Mucosa of rectum (tissue), 2 donors: ENCODE results near the gene QSER1.
"Not testable (repeated sequence)": the region's sequence is repeated elsewhere in the genome, so short reads cannot be mapped to it uniquely, and the experiment has no call there.

ENCODE experiments used
- H3K27ac ChIP-seq, 2 donors: one replicate each; pipeline ENCODE4 v1.7.0; 2013; ENCODE audit warnings: inconsistent platforms in 2 of 2, low read depth in 2 of 2, low read length in 2 of 2
- H3K27me3 ChIP-seq, 2 donors: one replicate each; pipeline ENCODE4 v1.7.0; 2013; ENCODE audit warnings: low read length in 2 of 2; ENCODE audit not compliant: control insufficient read depth in 2 of 2, insufficient read depth in 2 of 2
- H3K36me3 ChIP-seq, 2 donors: one replicate each; pipeline ENCODE4 v1.7.0; 2013; ENCODE audit warnings: low read length in 2 of 2; ENCODE audit not compliant: control insufficient read depth in 2 of 2, insufficient read depth in 2 of 2
- H3K4me1 ChIP-seq, 2 donors: one replicate each; pipeline ENCODE4 v1.7.0; 2013; ENCODE audit warnings: low read length in 2 of 2, mild to moderate bottlenecking in 1 of 2; ENCODE audit not compliant: control insufficient read depth in 2 of 2, insufficient read depth in 2 of 2
- H3K4me3 ChIP-seq, 2 donors: one replicate each; pipeline ENCODE4 v1.7.0; 2013; ENCODE audit warnings: low read length in 2 of 2
- H3K9ac ChIP-seq, 2 donors: one replicate each; pipeline ENCODE4 v1.7.0; 2013; ENCODE audit warnings: low read length in 2 of 2, low read depth in 1 of 2, mild to moderate bottlenecking in 1 of 2
- H3K9me3 ChIP-seq, 2 donors: one replicate each; pipeline ENCODE4 v1.7.0; 2013; ENCODE audit warnings: low read length in 2 of 2; ENCODE audit not compliant: control insufficient read depth in 2 of 2
- donor health status: healthy.
- donor health status: Normal muscosa, but diverticular disease.

QSER1 gene

GRCh38 chr11:32868752-32869151 lies 23.9 kb upstream of the QSER1 start:
- H3K4me3 ChIP-seq, H3K9ac ChIP-seq: not testable (repeated sequence)

GRCh38 chr11:32870676-32871075 lies 21.9 kb upstream of the QSER1 start:
- H3K4me3 ChIP-seq: no peak overlapping the region
- H3K27ac ChIP-seq: no peak overlapping the region
- H3K9ac ChIP-seq: no peak overlapping the region
- no peaks in the 10 kb centered on the region for H3K27me3 ChIP-seq
- no peaks in the 10 kb centered on the region for H3K4me1 ChIP-seq
- no peaks in the 10 kb centered on the region for H3K36me3 ChIP-seq
- no peaks in the 10 kb centered on the region for H3K9me3 ChIP-seq

More at GRCh38 chr11:32868752-32869151, 23.9 kb upstream of the QSER1 start:
- H3K36me3 ChIP-seq, H3K9me3 ChIP-seq, H3K4me1 ChIP-seq, H3K27ac ChIP-seq, H3K27me3 ChIP-seq: not testable (repeated sequence)

GRCh38 chr11:32874132-32874531 lies 18.5 kb upstream of the QSER1 start:
- Histone ChIP-seq H3K9ac (no peak overlapping the region), H3K4me1 (no peaks in the 10 kb centered on the region), H3K9me3 (no peaks in the 10 kb centered on the region), H3K27me3 (no peaks in the 10 kb centered on the region), H3K27ac (no peak overlapping the region), H3K36me3 (no peaks in the 10 kb centered on the region), H3K4me3 (no peak overlapping the region)

GRCh38 chr11:32881286-32881685 lies 11.3 kb upstream of the QSER1 start:
- Histone ChIP-seq H3K4me3 (no peak overlapping the region), H3K9me3 (no peaks in the 10 kb centered on the region), H3K27ac (no peak overlapping the region), H3K27me3 (no peaks in the 10 kb centered on the region), H3K36me3 (no peaks in the 10 kb centered on the region), H3K4me1 (no peaks in the 10 kb centered on the region), H3K9ac (no peak overlapping the region)

- Histone ChIP-seq H3K27me3 (no peaks in the 10 kb centered on the region), H3K27ac (no peak overlapping the region), H3K4me3 (no peak overlapping the region), H3K4me1 (no peaks in the 10 kb centered on the region), H3K36me3 (no peaks in the 10 kb centered on the region), H3K9me3 (no peaks in the 10 kb centered on the region), H3K9ac (no peak overlapping the region)
Observed at GRCh38 chr11:32883421-32883820, 9.2 kb upstream of the QSER1 start.

- Histone ChIP-seq H3K4me1 (no peaks in the 10 kb centered on the region), H3K4me3 (no peak overlapping the region), H3K27me3 (no peaks in the 10 kb centered on the region), H3K9me3 (no peaks in the 10 kb centered on the region), H3K36me3 (no peaks in the 10 kb centered on the region), H3K27ac (no peak overlapping the region), H3K9ac (no peak overlapping the region)
Observed at GRCh38 chr11:32884023-32884422, 8.6 kb upstream of the QSER1 start.

GRCh38 chr11:32884770-32885384 lies 7.7 kb upstream of the QSER1 start:
- no peak overlapping the region for H3K27ac ChIP-seq
- no peaks in the 10 kb centered on the region for H3K9me3 ChIP-seq
- H3K36me3 ChIP-seq: no peaks in the 10 kb centered on the region
- H3K4me3 ChIP-seq: no peak overlapping the region
- no peak overlapping the region for H3K9ac ChIP-seq
- no peaks in the 10 kb centered on the region for H3K4me1 ChIP-seq
- H3K27me3 ChIP-seq: no peaks in the 10 kb centered on the region

GRCh38 chr11:32885556-32885955 lies 7.1 kb upstream of the QSER1 start:
- Histone ChIP-seq H3K9ac (no peak overlapping the region), H3K27me3 (no peaks in the 10 kb centered on the region), H3K9me3 (no peaks in the 10 kb centered on the region), H3K4me3 (no peak overlapping the region), H3K27ac (no peak overlapping the region), H3K4me1 (no peaks in the 10 kb centered on the region), H3K36me3 (no peaks in the 10 kb centered on the region)

- Histone ChIP-seq H3K4me3 (no peak overlapping the region), H3K27ac (no peak overlapping the region)
Observed at GRCh38 chr11:32886180-32886579, 6.4 kb upstream of the QSER1 start.

GRCh38 chr11:32887707-32888383 lies 4.8 kb upstream of the QSER1 start:
- H3K4me1 ChIP-seq: peaks cover 9 to 12% of the 10 kb centered on the region in 2 donors
- H3K4me3 ChIP-seq, H3K36me3 ChIP-seq, H3K9ac ChIP-seq, H3K27me3 ChIP-seq, H3K9me3 ChIP-seq, H3K27ac ChIP-seq: not testable (repeated sequence)

More at GRCh38 chr11:32886180-32886579, 6.4 kb upstream of the QSER1 start:
- H3K4me1 ChIP-seq: peaks cover 1 to 2% of the 10 kb centered on the region in 2 donors
- H3K9ac ChIP-seq: no peak overlapping the region
- H3K9me3 ChIP-seq: no peaks in the 10 kb centered on the region
- no peaks in the 10 kb centered on the region for H3K27me3 ChIP-seq
- H3K36me3 ChIP-seq: no peaks in the 10 kb centered on the region
